A673 (cell line): ENCODE measurements around the gene INVS. TPM values are rescaled to one million over a fixed set of nuclear protein-coding genes. Genes with fewer than 3 reads are reported as not detected.

Experiments used
- BruUV-seq: library from RNA; stranded (reverse); fragments of 400-500 nt; replicated peaks from 2 replicates; lab custom pipeline; 2021; lab: Mats Ljungman, UMichigan
- CTCF ChIA-PET: fragments of 300-600 bp; sonication (Branson Sonifier 250); formaldehyde crosslinking; loops from one replicate; lab custom pipeline; 2022; ENCODE audit warnings: antibody characterized with exemption; lab: Charles Lee
- POLR2A ChIA-PET: fragments of 300-600 bp; sonication (Branson Sonifier 250); formaldehyde crosslinking; loops from one replicate; lab custom pipeline; 2022; ENCODE audit warnings: antibody characterized with exemption; ENCODE audit not compliant: low non-redundant PET; lab: Charles Lee
- DNase-seq: peaks from one replicate; pipeline ENCODE4 v3.0.0-alpha.2; 2015; ENCODE audit warnings: low spot score
- H3K27ac ChIP-seq: fragments of 200-600 bp; sonication (generic); 2 replicates; pipeline ENCODE4 v1.5.1; 2016; ENCODE audit warnings: mixed run types, low read depth, mild to moderate bottlenecking, mixed read lengths, antibody characterized with exemption, low read length; ENCODE audit not compliant: poor library complexity, severe bottlenecking
- H3K27me3 ChIP-seq: fragments of 200-600 bp; sonication (generic); replicated peaks from 2 replicates; pipeline ENCODE4 v1.6.1; 2017; ENCODE audit warnings: mixed run types, low read depth, mild to moderate bottlenecking, mixed read lengths, antibody characterized with exemption, low read length; ENCODE audit not compliant: insufficient read depth, poor library complexity
- H3K36me3 ChIP-seq: fragments of 200-600 bp; sonication (generic); 2 replicates; pipeline ENCODE4 v1.6.1; 2016; ENCODE audit warnings: mixed run types, mild to moderate bottlenecking, mixed read lengths, antibody characterized with exemption, low read length; ENCODE audit not compliant: insufficient read depth, poor library complexity, severe bottlenecking
- H3K4me1 ChIP-seq: fragments of 200-600 bp; sonication (generic); 2 replicates; pipeline ENCODE4 v1.6.1; 2017; ENCODE audit warnings: mixed run types, mild to moderate bottlenecking, mixed read lengths, antibody characterized with exemption, low read length; ENCODE audit not compliant: insufficient read depth, poor library complexity, severe bottlenecking
- H3K4me3 ChIP-seq: fragments of 200-600 bp; sonication (generic); 2 replicates; pipeline ENCODE4 v1.5.1; 2016; ENCODE audit warnings: low read depth, mixed run types, mild to moderate bottlenecking, mixed read lengths, low read length; ENCODE audit not compliant: poor library complexity, severe bottlenecking
- H3K9me3 ChIP-seq: fragments of 200-600 bp; sonication (generic); 2 replicates; pipeline ENCODE4 v1.6.1; 2016; ENCODE audit warnings: mixed run types, low read depth, mild to moderate bottlenecking, mixed read lengths, antibody characterized with exemption, low read length; ENCODE audit not compliant: poor library complexity, severe bottlenecking
- CTCF ChIP-seq: fragments of 300-800, 200-600 bp; sonication (generic); conservative IDR thresholded peaks from 2 replicates; pipeline ENCODE4 v1.5.1; 2017; ENCODE audit warnings: low read depth, mild to moderate bottlenecking, antibody characterized with exemption, low read length, moderate library complexity, mixed read lengths
- EZH2 ChIP-seq: fragments of 200-600 bp; sonication (generic); IDR thresholded peaks from 2 replicates; pipeline ENCODE4 v1.6.1; 2017; ENCODE audit warnings: borderline replicate concordance, low read depth, mild to moderate bottlenecking, mixed read lengths, antibody characterized with exemption, low read length; ENCODE audit not compliant: poor library complexity, severe bottlenecking
- intact Hi-C: fragments of 100-400 bp; cut with micrococcal nuclease; formaldehyde crosslinking; loops from one replicate; pipeline ENCODE4 v1.10.0; 2022; ENCODE audit not compliant: unreplicated experiment
- total RNA-seq: library from RNA; stranded (reverse); gene quantifications from 2 replicates; pipeline ENCODE4 v1.2.3, GENCODE V29; 2021

Gene INVS
- total RNA-seq, 1 experiment from 2014 or later = 23.3 TPM

GRCh38 chr9:100083448-100084127 lies 15.5 kb upstream of the INVS start:
- TF ChIP-seq EZH2 = no peak
- no peak for TF ChIP-seq CTCF
- DNase-seq = no peak
- Histone ChIP-seq H3K27ac (no peak overlapping the region), H3K36me3 (no peaks in the 10 kb centered on the region), H3K4me3 (no peak overlapping the region), H3K27me3 (no peaks in the 10 kb centered on the region), H3K4me1 (peaks cover 11% of the 10 kb centered on the region), H3K9me3 (no peaks in the 10 kb centered on the region)
- intact Hi-C loops = no loop called here
- ChIA-PET CTCF (no interaction called here), POLR2A (no interaction called here)
- no TSS peak for BruUV-seq

GRCh38 chr9:100084128-100084453 lies 15.0 kb upstream of the INVS start:
- intact Hi-C loops = no loop called here
- Histone ChIP-seq H3K4me3 (no peak overlapping the region), H3K9me3 (no peaks in the 10 kb centered on the region), H3K36me3 (no peaks in the 10 kb centered on the region), H3K4me1 (peaks cover 11% of the 10 kb centered on the region), H3K27me3 (no peaks in the 10 kb centered on the region), H3K27ac (no peak overlapping the region)
- TF ChIP-seq CTCF (no peak), EZH2 (no peak)
- BruUV-seq = no TSS peak
- CTCF ChIA-PET = no interaction called here
- DNase-seq = no peak
- POLR2A ChIA-PET = no interaction called here

- H3K4me1 ChIP-seq = peaks cover 11% of the 10 kb centered on the region
- no TSS peak for BruUV-seq
- no peak overlapping the region for H3K4me3 ChIP-seq
Measured at GRCh38 chr9:100084734-100085133, 14.3 kb upstream of the INVS start.

More at GRCh38 chr9:100084734-100085133, 14.3 kb upstream of the INVS start:
- no peak for DNase-seq
- Histone ChIP-seq H3K27me3 (no peaks in the 10 kb centered on the region), H3K9me3 (no peaks in the 10 kb centered on the region), H3K27ac (no peak overlapping the region), H3K36me3 (no peaks in the 10 kb centered on the region)
- ChIA-PET CTCF (no interaction called here), POLR2A (no interaction called here)
- TF ChIP-seq CTCF (no peak), EZH2 (no peak)
- intact Hi-C loops = no loop called here
